ENCODE results near the gene HINT2. TPM values are rescaled to one million over a fixed set of nuclear protein-coding genes. Genes with fewer than 3 reads are reported as not detected.

Gene HINT2
- total RNA-seq, 1 donor from 2014 or later: 30.7 TPM

- DNase-seq (ENCODE audit: low spot score in 2 of 2, unreplicated experiment in 2 of 2): no peak
- TF ChIP-seq CTCF (IDR thresholded peaks at IDR 0.05; ENCODE audit: unreplicated experiment): no peak
- Mint-ChIP-seq H3K27me3 (ENCODE audit: low read depth) (no peaks in the 10 kb centered on the region), H3K27ac (peak overlapping the region; percentile 59), H3K4me3 (no peak overlapping the region), H3K4me1 (peaks cover 45% of the 10 kb centered on the region), H3K36me3 (no peaks in the 10 kb centered on the region), H3K9me3 (no peaks in the 10 kb centered on the region)
Measured at GRCh38 chr9:35832814-35833213, 18.0 kb upstream of the HINT2 start.

DNA sequence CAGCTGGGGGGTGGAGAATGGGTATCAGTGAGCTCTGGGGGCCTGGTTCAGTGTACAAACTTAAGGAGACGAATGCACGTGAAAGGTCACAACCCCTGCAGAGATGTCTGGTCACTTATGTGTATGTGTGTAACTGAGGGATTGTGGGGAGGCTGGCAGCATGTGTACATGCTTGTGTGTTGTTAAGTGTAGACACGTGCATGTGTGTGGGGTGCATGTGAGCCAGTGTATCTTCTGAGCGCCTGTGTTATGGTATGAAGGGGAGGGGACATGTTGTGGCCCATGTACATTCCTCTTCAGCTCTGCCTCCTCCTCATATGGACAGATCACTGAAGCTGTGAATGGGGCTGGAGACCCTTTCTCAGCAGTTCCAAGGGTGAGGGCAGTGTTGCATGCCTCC lies 16.2 kb upstream of the HINT2 start:
- no peak for TF ChIP-seq CTCF (IDR thresholded peaks at IDR 0.05; ENCODE audit: unreplicated experiment)
- Mint-ChIP-seq H3K27ac (peak overlapping the region; percentile 17), H3K4me1 (peaks cover 47% of the 10 kb centered on the region), H3K9me3 (no peaks in the 10 kb centered on the region), H3K27me3 (ENCODE audit: low read depth) (no peaks in the 10 kb centered on the region), H3K36me3 (no peaks in the 10 kb centered on the region), H3K4me3 (peak overlapping the region; percentile 46)
- no peak for DNase-seq (ENCODE audit: low spot score in 2 of 2, unreplicated experiment in 2 of 2)

GRCh38 chr9:35829764-35830096 lies 14.9 kb upstream of the HINT2 start:
- H3K36me3 Mint-ChIP-seq: no peaks in the 10 kb centered on the region
- peaks cover 48% of the 10 kb centered on the region for H3K4me1 Mint-ChIP-seq
- H3K9me3 Mint-ChIP-seq: no peaks in the 10 kb centered on the region
- H3K27ac Mint-ChIP-seq: peak overlapping the region; percentile 92
- H3K4me3 Mint-ChIP-seq: peak overlapping the region; percentile 87
- no peaks in the 10 kb centered on the region for H3K27me3 Mint-ChIP-seq (ENCODE audit: low read depth)
- DNase-seq (ENCODE audit: low spot score in 2 of 2, unreplicated experiment in 2 of 2): no peak
- no peak for TF ChIP-seq CTCF (IDR thresholded peaks at IDR 0.05; ENCODE audit: unreplicated experiment)

DNA sequence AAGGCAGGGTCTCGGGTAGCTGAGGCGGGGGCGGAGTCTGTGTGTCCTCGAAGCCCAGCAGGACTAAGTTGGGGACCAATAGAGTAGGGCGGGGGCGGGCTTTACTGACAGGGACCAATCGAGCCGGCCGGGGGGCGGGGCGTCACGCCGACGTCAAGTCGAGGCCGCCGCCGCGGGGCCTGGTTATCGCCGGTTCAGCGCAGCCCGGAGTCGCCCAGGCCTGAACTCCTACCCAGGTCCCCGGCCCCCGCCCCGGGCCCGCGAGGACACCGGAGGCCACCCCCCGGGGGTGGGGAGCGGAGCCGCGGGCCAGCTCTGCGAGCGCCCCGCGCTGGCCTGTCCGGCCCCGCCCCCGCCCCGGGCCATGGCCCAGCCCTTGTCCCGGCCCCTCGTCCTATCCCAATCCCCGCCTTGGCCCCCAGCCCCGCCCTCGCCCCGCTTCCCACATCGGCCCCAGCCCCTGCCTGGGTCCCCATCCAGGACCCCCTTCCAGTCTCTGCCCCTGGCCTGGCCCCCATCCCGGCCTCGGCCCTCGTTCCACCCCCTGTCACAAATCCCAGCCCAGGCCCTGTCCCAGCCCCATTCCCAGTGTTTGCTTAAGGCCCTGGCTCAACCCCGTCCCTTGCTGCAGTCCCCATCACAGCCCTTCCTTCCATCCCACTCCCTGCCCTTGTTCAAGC lies 14.4 kb upstream of the HINT2 start, which contains the start of gene TMEM8B:
Gene TMEM8B (plus strand): TSS at position 145 of the 680 bp plus-strand sequence. CDS start 220 bp downstream, at position 365.
- Mint-ChIP-seq H3K27ac (peak within 1 kb of the TSS; percentile 97), H3K36me3 (no peaks in the 10 kb centered on the region), H3K4me1 (peaks cover 48% of the 10 kb centered on the region), H3K4me3 (peak within 1 kb of the TSS; percentile 90), H3K27me3 (ENCODE audit: low read depth) (no peaks in the 10 kb centered on the region), H3K9me3 (no peaks in the 10 kb centered on the region)
- TF ChIP-seq CTCF (IDR thresholded peaks at IDR 0.05; ENCODE audit: unreplicated experiment): no peak
- peak; percentile 93 to 95 for DNase-seq (ENCODE audit: low spot score in 2 of 2, unreplicated experiment in 2 of 2)

GRCh38 chr9:35828716-35829083 lies 13.9 kb upstream of the HINT2 start, which contains the start of gene FAM221B:
TSS of gene FAM221B (minus strand) at chr9:35828732. CDS start at chr9:35826161, 2,571 bp downstream.
- H3K4me1 Mint-ChIP-seq: peaks cover 45% of the 10 kb centered on the region
- H3K9me3 Mint-ChIP-seq: no peaks in the 10 kb centered on the region
- H3K4me3 Mint-ChIP-seq: peak within 1 kb of the TSS; percentile 90

More at GRCh38 chr9:35828716-35829083, 13.9 kb upstream of the HINT2 start, which contains the start of gene FAM221B:
- no peak for TF ChIP-seq CTCF (IDR thresholded peaks at IDR 0.05; ENCODE audit: unreplicated experiment)
- Mint-ChIP-seq H3K27me3 (ENCODE audit: low read depth) (no peaks in the 10 kb centered on the region), H3K27ac (peak within 1 kb of the TSS; percentile 97), H3K36me3 (no peaks in the 10 kb centered on the region)
- DNase-seq (ENCODE audit: low spot score in 2 of 2, unreplicated experiment in 2 of 2): no peak

Data from mesothelial cell of epicardium (in vitro differentiated cells).